Parathyroid adenoma (tissue), 2 donors: ENCODE data around the gene FAM110C.
"Not testable (repeated sequence)": the region's sequence is repeated elsewhere in the genome, so short reads cannot be mapped to it uniquely, and the experiment has no call there.

Source experiments
- H2AFZ ChIP-seq: fragments of 300-600 bp; sonication (generic); one replicate; pipeline ENCODE4 v1.7.0; 2017; ENCODE audit warnings: antibody characterized with exemption, mild to moderate bottlenecking
- H3K27ac ChIP-seq: fragments of 300-600 bp; sonication (generic); one replicate; pipeline ENCODE4 v1.7.0; 2017
- H3K27me3 ChIP-seq: fragments of 300-600 bp; sonication (generic); one replicate; pipeline ENCODE4 v1.7.0; 2017; ENCODE audit warnings: low read length; ENCODE audit not compliant: control insufficient read depth, insufficient read depth
- H3K36me3 ChIP-seq: fragments of 300-600 bp; sonication (generic); one replicate; pipeline ENCODE4 v1.7.0; 2017; ENCODE audit warnings: low read length; ENCODE audit not compliant: control insufficient read depth, insufficient read depth
- H3K4me1 ChIP-seq: fragments of 300-600 bp; sonication (generic); one replicate; pipeline ENCODE4 v1.7.0; 2017; ENCODE audit warnings: control low read depth
- H3K4me2 ChIP-seq: fragments of 300-600 bp; sonication (generic); one replicate; pipeline ENCODE4 v1.7.0; 2017; ENCODE audit warnings: low read length
- H3K4me3 ChIP-seq: fragments of 300-600 bp; sonication (generic); one replicate; pipeline ENCODE4 v1.7.0; 2017; ENCODE audit warnings: low read depth, low read length
- H3K79me2 ChIP-seq: fragments of 300-600 bp; sonication (generic); one replicate; pipeline ENCODE4 v1.7.0; 2017; ENCODE audit warnings: control low read depth
- H3K9ac ChIP-seq: fragments of 300-600 bp; sonication (generic); one replicate; pipeline ENCODE4 v1.7.0; 2017; ENCODE audit warnings: mild to moderate bottlenecking
- H3K9me3 ChIP-seq: fragments of 300-600 bp; sonication (generic); one replicate; pipeline ENCODE4 v1.7.0; 2017; ENCODE audit warnings: low read length; ENCODE audit not compliant: control insufficient read depth
- TF ChIP-seq, protein P1 (sequence below): fragments of 300-600 bp; sonication (generic); IDR thresholded peaks from one replicate; pipeline ENCODE4 v1.7.0; 2017; ENCODE audit warnings: antibody characterized with exemption, mild to moderate bottlenecking
- donor health status: primary hyperparathyroidism.

FAM110C gene

GRCh38 chr2:19505-19904, 26.8 kb downstream of the FAM110C start:
- H3K4me3 ChIP-seq = no peak overlapping the region
- no peaks in the 10 kb centered on the region for H3K36me3 ChIP-seq
- H3K9ac ChIP-seq = no peak overlapping the region
- no peaks in the 10 kb centered on the region for H3K79me2 ChIP-seq
- no peak overlapping the region for H3K27ac ChIP-seq
- no peaks in the 10 kb centered on the region for H3K9me3 ChIP-seq
- H3K27me3 ChIP-seq = no peaks in the 10 kb centered on the region
- H3K4me1 ChIP-seq = no peaks in the 10 kb centered on the region
- no peak overlapping the region for H2AFZ ChIP-seq
- TF ChIP-seq, protein P1, sequence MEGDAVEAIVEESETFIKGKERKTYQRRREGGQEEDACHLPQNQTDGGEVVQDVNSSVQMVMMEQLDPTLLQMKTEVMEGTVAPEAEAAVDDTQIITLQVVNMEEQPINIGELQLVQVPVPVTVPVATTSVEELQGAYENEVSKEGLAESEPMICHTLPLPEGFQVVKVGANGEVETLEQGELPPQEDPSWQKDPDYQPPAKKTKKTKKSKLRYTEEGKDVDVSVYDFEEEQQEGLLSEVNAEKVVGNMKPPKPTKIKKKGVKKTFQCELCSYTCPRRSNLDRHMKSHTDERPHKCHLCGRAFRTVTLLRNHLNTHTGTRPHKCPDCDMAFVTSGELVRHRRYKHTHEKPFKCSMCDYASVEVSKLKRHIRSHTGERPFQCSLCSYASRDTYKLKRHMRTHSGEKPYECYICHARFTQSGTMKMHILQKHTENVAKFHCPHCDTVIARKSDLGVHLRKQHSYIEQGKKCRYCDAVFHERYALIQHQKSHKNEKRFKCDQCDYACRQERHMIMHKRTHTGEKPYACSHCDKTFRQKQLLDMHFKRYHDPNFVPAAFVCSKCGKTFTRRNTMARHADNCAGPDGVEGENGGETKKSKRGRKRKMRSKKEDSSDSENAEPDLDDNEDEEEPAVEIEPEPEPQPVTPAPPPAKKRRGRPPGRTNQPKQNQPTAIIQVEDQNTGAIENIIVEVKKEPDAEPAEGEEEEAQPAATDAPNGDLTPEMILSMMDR = no peak
- no peak overlapping the region for H3K4me2 ChIP-seq

DNA sequence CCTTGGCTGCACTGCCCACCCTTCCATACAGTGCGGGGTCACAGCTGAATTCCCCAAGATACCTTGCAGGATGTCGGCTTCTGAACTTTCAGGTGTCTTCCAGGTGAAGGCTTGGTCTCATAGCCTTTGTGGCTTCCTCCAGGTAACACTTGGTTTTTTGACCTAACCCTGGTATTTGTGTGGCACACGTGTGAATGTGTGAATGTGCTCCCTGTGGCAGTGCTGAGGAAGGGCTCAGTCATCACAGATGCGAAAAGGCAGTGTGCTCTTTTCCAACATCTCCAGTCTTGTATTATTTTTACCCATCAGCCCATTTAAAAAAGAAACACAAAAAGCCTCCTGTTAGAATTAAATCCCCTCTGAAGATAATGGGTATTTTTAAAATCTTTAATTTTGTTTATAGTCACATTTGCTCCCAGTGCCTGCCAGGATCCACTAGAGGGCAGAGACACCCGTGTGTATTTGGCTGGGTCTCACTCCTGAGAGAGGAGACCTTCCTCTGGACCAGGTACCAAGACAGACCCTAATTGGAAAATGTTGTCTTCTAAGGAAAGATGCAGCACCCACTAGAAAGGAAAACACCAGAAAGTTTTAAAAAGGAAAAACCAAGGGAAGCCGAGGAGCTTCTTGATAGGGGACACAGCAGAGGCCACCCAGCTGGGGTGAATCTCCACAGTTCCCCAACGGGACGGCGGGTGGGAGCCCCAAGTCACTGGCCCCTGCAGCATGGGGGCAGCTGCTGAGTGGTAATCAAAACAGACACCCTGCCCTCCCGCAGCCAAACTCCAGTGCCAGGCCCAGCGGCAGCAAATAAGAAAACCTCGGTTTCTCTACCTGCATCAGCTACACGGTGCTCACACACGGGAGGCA, 27.7 kb downstream of the FAM110C start:
- no peak overlapping the region for H3K27ac ChIP-seq
- no peaks in the 10 kb centered on the region for H3K9me3 ChIP-seq
- H3K4me2 ChIP-seq = no peak overlapping the region
- H3K36me3 ChIP-seq = no peaks in the 10 kb centered on the region
- H2AFZ ChIP-seq = no peak overlapping the region
- no peaks in the 10 kb centered on the region for H3K27me3 ChIP-seq
- no peak overlapping the region for H3K4me3 ChIP-seq
- no peaks in the 10 kb centered on the region for H3K4me1 ChIP-seq
- no peaks in the 10 kb centered on the region for H3K79me2 ChIP-seq
- H3K9ac ChIP-seq = no peak overlapping the region
- TF ChIP-seq, protein P1 = peak; percentile 83

- H3K9me3 ChIP-seq, H2AFZ ChIP-seq, H3K9ac ChIP-seq, H3K27ac ChIP-seq, H3K27me3 ChIP-seq, H3K4me1 ChIP-seq, H3K36me3 ChIP-seq, H3K4me2 ChIP-seq, H3K4me3 ChIP-seq, H3K79me2 ChIP-seq: not testable (repeated sequence)
These were observed 30.4 kb downstream of the FAM110C start for GRCh38 chr2:15916-16315.

DNA sequence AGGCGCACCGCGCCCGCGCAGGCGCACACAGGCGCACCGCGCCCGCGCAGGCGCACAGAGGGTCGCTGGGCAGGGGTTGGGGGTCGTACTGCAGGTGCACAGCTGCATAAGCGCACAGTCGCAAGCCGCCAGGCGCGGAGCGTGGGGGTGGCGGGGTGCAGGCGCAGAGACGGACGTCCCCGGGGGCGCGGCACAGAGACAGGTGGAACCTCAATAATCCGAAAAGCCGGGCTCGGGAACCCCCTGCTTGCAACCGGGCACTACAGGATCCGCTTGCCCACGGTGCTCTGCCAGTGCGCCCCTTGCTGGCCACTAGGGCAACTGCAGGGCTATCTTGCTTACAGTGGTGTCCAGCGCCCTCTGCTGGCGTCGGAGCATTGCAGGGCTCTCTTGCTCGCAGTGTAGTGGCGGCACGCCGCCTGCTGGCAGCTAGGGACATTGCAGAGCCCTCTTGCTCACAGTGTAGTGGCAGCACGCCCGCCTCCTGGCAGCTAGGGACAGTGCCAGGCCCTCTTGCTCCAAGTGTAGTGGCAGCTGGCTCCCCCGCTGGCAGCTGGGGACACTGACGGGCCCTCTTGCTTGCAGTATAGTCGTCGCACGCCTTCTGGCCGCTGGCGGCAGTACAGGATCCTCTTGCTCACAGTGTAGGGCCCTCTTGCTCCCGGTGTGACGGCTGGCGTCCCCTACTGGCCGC, 34.9 kb downstream of the FAM110C start:
- H3K4me2 ChIP-seq = no peak overlapping the region
- no peaks in the 10 kb centered on the region for H3K27me3 ChIP-seq
- H2AFZ ChIP-seq = no peak overlapping the region
- no peaks in the 10 kb centered on the region for H3K9me3 ChIP-seq
- no peak overlapping the region for H3K9ac ChIP-seq
- no peaks in the 10 kb centered on the region for H3K79me2 ChIP-seq
- H3K36me3 ChIP-seq = no peaks in the 10 kb centered on the region
- H3K4me1 ChIP-seq = no peaks in the 10 kb centered on the region
- no peak overlapping the region for H3K4me3 ChIP-seq
- H3K27ac ChIP-seq = no peak overlapping the region
- TF ChIP-seq, protein P1 = peak; percentile 31

- Histone ChIP-seq H3K4me2 (no peak overlapping the region), H3K9ac (no peak overlapping the region), H3K9me3 (no peaks in the 10 kb centered on the region), H3K79me2 (no peaks in the 10 kb centered on the region), H3K27ac (no peak overlapping the region), H3K4me1 (no peaks in the 10 kb centered on the region), H2AFZ (no peak overlapping the region), H3K36me3 (no peaks in the 10 kb centered on the region), H3K27me3 (no peaks in the 10 kb centered on the region), H3K4me3 (no peak overlapping the region)
- TF ChIP-seq, protein P1 = no peak
These were observed 36.0 kb downstream of the FAM110C start for GRCh38 chr2:10222-10875.
